SK-N-DZ (cell line): ENCODE data around the gene PEX11B.
A peak's percentile ranks its signal among the peaks of the same experiment; 100 is the strongest.

ENCODE experiments used
- DNase-seq: peaks from one replicate; pipeline ENCODE4 v3.0.0-alpha.2; 2015; ENCODE audit warnings: low spot score

Gene PEX11B

GRCh38 chr1:145908653-145909052 lies 9.9 kb downstream of the PEX11B start:
- DNase-seq: no peak

DNA sequence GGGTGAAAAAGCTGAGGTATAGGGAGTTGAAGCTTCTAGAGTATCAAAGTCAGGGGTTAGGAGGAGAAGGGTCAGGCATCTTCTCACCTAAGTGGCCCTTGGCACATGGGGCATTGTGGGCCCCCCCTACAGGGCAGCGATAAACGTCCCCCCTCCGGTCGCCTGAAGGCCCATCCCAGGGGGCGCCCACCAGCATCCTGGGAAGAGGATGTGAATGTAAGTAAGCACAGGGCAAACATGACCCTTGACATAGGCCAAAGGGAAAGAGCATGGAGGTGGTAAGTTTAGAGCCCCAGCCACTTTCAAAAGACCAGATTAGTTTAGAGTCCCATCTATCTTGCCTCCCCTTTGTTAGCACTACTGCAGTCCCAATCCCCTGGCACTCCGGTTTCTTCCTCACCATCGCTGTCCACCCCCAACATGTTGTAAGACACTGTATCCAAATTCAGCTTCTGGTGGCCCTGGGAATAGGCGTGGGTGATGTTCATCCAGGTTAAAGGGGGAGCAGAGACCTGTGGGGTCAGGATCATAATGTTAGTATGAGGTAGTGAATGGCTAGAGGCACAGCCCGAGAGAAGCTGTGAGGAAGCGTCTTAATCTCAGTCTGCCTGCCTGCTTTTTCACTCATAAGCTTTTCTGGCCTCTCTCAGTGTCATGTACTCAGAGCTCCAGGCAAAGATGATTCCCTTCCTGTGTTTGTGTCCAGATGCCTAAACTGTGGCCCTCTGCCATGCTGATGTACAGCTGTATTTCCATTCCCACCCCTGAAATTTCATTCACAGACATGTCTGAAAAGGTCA lies 11.4 kb downstream of the PEX11B start:
- peak; percentile 27 for DNase-seq

- no peak for DNase-seq
These were observed 17.1 kb downstream of the PEX11B start for GRCh38 chr1:145901312-145902021.

- no peak for DNase-seq
These were observed 19.8 kb downstream of the PEX11B start for GRCh38 chr1:145898756-145899155.

DNA sequence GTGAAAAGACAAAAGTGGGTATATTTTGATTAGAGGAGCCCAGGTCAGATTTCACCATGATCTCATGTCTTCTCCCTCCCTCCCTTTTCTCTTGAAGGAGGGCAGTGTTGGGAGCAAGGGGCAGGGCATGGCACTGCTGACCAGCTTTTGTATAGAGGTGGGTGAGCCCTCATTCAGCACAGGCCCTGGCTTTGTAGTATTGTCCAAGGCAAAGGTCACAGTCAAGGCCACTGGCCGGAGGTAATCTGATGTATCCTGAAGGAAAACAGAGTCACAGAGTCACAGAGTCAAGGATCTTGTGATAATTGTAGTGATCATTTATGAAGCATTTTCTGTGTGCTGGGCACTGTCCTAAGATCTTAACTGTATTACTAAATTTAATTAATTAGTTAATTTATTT lies 20.5 kb downstream of the PEX11B start:
- no peak for DNase-seq

- DNase-seq: no peak
These were observed 23.0 kb downstream of the PEX11B start for GRCh38 chr1:145895471-145895870.

DNA sequence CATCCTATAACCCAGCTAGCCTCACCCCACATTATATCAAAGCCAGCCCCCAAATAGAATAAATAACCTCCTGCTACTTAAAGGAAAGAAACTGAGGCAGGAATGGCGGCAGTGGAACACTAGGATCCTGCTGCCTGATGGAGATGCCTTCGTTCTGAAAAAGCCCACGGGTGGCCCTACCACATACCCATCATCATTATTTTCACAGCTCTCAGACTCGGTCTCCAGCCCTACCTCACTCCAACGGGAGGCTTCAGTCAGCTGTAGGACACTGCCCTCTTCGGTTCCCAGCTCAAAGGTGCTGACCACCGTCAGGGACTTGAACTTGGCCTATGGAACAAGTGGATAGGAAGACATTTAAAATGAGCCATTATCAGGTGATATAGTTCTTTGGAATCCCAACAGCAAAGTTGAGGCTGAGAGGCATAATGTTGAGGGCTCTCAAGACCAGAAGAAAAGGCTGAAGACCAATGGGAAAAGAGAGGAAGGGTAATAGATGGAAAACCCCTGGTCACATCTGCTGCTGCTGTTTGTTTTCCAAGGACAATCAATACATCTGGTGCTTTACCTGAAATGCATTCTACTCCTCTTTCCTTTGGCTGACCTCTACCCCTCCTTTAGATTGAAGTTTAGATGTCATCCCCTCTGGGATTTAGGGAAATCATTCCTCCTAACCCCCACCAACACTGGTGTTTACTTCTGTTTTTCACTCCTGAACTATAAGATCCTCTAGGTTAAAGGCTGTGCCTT lies 25.0 kb downstream of the PEX11B start:
- DNase-seq: no peak

DNA sequence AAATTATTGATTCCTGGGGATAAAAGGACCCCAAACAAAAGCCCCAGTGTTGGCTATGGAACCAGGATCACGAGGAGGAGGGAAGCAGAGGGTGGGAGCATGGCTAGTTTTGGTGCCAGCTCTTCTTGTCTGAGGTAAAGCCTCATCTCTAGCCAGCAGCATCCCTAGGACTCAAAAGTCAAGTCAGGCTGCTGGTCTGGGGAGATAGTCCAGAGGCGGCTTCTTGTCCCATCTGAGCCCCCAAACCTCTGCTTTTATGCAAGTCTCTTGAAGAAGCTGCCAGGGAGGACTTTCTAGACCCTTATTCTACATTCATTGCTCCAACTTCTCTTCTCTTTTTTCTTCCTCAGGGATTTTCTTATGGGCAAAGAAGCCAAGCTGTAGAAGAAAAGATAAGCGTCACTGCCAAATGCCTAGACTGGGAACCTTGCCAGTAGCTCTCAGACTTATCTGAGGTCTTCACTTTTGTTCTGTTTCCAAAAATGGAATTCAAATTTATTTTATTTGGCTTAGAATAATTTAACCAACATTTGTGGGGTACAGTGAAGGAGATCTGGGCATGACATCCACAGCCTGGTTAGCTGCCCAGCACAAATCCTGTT lies 25.9 kb downstream of the PEX11B start:
- DNase-seq: no peak

GRCh38 chr1:145891587-145892485 lies 26.7 kb downstream of the PEX11B start:
- DNase-seq: peak; percentile 95

GRCh38 chr1:145891143-145891542 lies 27.4 kb downstream of the PEX11B start:
- no peak for DNase-seq

DNA sequence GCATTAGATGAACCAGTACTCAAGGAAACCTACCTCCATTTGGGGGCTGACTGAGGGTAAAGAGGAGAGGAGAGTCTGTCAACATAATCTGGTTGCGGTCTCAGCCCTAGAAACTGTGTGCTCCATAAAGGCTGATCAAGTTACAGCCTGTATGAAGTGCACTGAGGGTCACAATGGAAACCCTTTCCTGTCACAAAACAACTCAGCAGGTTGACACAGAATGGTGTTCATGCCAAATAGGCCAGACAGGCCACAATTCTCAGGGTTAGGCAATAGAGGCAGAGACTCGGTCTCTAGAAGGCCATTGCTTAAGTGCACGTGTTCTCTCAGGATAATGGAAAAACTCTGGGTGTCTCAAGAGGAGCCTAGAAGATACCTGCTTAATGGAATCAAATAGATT lies 28.8 kb downstream of the PEX11B start:
- no peak for DNase-seq

DNA sequence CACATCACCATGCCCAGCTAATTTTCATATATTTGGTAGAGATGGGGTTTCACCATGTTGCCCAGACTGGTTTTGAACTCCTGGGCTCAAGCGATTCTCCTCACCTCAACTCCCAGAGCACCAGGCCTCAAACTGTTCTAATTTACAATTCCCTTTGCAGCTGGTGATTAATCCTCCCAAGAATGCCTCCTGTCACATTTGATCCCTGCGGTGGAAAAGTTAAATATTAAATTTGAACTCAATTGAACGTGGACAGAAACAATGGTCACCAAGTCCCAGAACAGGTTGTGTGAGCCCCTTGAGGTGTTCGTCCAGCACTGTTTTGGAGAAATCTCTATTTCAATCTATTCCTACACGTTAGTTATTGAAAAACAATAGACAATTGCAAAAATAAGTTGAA lies 30.9 kb downstream of the PEX11B start:
- DNase-seq: no peak

GRCh38 chr1:145886816-145887215 lies 31.7 kb downstream of the PEX11B start:
- DNase-seq: no peak

GRCh38 chr1:145886390-145886789 lies 32.1 kb downstream of the PEX11B start:
- no peak for DNase-seq

GRCh38 chr1:145885738-145886287 lies 32.7 kb downstream of the PEX11B start, which contains the start of gene ANKRD35:
TSS of gene ANKRD35 (minus strand) at chr1:145885866. CDS start at chr1:145885758, 108 bp downstream.
- peak; percentile 81 for DNase-seq

GRCh38 chr1:145884675-145885074 lies 33.8 kb downstream of the PEX11B start:
- DNase-seq: no peak

DNA sequence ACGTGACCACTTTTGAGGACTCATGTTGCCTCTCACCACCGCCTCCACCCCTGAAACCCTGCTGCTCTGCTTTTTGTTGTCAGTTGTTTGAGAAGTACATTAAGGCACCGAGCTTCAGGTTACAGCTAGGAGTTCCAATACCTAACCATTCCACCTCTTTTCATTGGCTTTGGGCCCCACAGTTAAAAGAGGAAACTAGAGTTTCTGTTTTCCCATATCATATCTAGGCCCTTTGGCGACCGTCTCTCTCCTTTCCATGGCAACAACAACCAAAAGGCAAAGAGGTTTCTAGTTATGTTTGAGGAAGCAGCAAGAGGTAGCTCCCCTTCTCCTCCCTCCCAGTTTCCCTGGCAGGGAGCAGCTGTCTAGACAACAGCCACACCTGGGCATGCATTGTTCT lies 38.7 kb downstream of the PEX11B start:
- DNase-seq: no peak

- no peak for DNase-seq
These were observed 39.8 kb downstream of the PEX11B start for GRCh38 chr1:145878724-145879123.

DNA sequence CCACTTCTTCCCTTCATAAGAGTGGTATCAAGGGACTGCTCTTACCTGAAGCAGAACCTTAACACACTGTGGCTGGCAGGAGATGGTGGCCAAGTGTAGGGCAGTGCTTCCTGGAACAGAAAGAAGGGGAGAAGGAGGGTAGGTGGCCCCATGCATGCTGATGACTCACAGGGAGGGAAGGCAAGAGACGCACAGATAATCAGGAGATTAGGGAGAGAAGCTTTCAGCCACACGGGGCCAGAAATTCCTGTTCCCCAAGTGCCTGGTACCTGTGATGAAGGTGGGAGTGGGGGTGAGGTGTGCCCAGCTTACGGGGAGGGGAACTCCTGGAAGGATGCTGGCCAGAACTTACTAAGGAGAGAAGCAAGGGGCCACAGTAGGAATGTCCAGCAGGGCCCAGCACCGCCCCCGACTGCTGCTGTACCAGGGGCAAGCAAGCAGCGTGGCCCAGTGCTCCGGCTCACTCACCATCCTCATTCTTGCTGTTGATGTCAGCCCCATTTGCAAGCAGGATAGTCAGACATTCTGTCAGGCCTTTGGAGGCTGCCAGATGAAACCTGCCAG lies 40.5 kb downstream of the PEX11B start:
- no peak for DNase-seq

DNA sequence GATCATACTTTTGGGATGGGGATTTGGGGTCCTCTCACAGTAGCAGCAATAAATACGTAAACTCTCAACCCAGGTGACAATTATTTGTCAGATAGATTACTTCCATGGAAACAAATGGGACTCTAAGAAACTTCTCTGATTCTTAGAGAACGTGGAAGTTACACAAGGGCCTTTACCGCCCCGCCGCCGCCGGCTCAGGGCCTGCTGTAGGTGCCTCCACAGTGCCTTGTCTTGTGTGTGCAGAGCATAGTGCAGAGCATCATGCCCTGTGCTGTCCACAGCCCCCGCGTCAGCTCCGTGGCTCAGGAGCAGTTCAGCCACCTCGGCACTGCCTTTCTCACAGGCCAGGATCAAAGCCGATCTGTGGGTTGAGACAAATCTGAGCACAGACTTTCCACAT lies 43.9 kb downstream of the PEX11B start:
- no peak for DNase-seq
